Bronchial epithelial cell (primary cell): ENCODE measurements around the gene SDSL. TPM values are rescaled to one million over a fixed set of nuclear protein-coding genes. Genes with fewer than 3 reads are reported as not detected.

Experiments
- DNase-seq: peaks from one replicate; pipeline ENCODE4 v3.0.0-alpha.2; 2010; ENCODE audit warnings: low read depth
- FAIRE-seq: peaks from 2 replicates; lab custom pipeline; 2011; peaks lifted over from hg19 to GRCh38; lab: Jason Lieb, UNC
- H3K27me3 ChIP-seq: 2 replicates; pipeline ENCODE4 v1.5.1; 2011; ENCODE audit warnings: low read length; ENCODE audit not compliant: control insufficient read depth, insufficient read depth
- H3K36me3 ChIP-seq: 2 replicates; pipeline ENCODE4 v1.5.1; 2011; ENCODE audit warnings: low read length; ENCODE audit not compliant: control insufficient read depth, insufficient read depth
- H3K4me3 ChIP-seq: 2 replicates; pipeline ENCODE4 v1.5.1; 2011; ENCODE audit warnings: mild to moderate bottlenecking, low read depth, low read length, control low read depth
- CTCF ChIP-seq: IDR thresholded peaks from 2 replicates; pipeline ENCODE4 v1.5.1; 2011; ENCODE audit warnings: mild to moderate bottlenecking, moderate library complexity, low read length, control low read depth, inconsistent platforms; ENCODE audit not compliant: insufficient read depth, severe bottlenecking
- total RNA-seq: library from RNA; depleted of rRNA; stranded (reverse); fragments of >200 nt; gene quantifications from 2 replicates; pipeline ENCODE4 v1.2.1, GENCODE V29; 2014

The SDSL gene
- 4.7 and 21.5 TPM in 2 replicates for total RNA-seq

DNA sequence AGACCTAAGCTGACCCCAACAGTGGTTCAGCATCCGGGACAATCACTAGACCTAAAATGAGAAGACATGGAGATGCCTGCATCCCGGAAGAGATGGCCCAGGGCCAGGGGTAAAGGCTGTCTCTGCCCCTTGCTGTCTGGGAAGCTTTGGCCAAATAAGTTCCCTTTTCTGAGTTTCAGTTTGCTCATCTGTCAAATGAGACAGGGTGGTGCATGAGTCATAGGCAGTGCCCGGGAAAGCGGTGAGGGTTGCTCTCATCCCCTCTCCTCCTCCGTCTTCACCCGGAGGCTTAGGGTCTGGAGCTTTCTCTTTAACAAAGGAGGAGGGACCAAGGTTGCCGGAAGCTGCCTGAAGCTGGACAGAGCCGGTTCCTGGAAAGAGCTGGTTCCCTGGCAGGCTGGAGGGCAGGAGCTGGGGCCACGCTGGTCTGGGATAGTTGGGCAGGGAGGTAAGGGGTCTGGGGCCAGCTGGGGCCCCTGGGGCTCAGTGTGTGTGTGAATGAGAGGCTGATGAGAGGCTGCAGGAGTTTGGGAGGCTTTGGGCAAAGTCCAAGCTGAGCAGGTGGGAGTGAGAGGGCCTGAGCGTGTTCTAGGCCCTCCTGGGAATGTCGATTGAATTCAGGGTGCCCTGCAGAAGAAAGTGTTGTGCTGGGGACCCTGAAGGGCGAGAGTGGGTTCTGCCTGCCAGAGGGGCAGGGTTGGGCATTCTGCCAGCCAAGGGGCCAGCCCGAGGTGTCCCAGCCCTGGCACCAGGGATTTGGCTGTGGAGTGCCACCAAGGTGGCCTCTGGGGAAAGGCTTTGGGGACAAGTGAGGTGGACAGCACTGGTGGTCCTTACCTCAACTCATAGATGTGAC lies at the start of gene SDSL:
TSS of gene SDSL (plus strand) at position 351 of the 856 bp plus-strand sequence. CDS start 5,603 bp downstream, outside the sequence.
- Histone ChIP-seq H3K4me3 (peak within 1 kb of the TSS; percentile 56), H3K27me3 (no peaks in the 10 kb centered on the region), H3K36me3 (no peaks in the 10 kb centered on the region)
- no peak for TF ChIP-seq CTCF
- DNase-seq (peak; percentile 84), FAIRE-seq (no peak)

GRCh38 chr12:113373440-113373839 lies 48.7 kb upstream of the SDSL start:
- H3K27me3 ChIP-seq = no peaks in the 10 kb centered on the region
- H3K4me3 ChIP-seq = no peak overlapping the region
- DNase-seq (no peak), FAIRE-seq (no peak)
- peaks cover 5% of the 10 kb centered on the region for H3K36me3 ChIP-seq
- no peak for TF ChIP-seq CTCF

- TF ChIP-seq CTCF = no peak
- Histone ChIP-seq H3K36me3 (peaks cover 5% of the 10 kb centered on the region), H3K4me3 (no peak overlapping the region), H3K27me3 (no peaks in the 10 kb centered on the region)
- DNase-seq = no peak
- no peak for FAIRE-seq
These were observed 48.2 kb upstream of the SDSL start for GRCh38 chr12:113373969-113374368.

GRCh38 chr12:113374823-113375428 lies 47.3 kb upstream of the SDSL start:
- Histone ChIP-seq H3K27me3 (no peaks in the 10 kb centered on the region), H3K36me3 (peaks cover 5% of the 10 kb centered on the region), H3K4me3 (no peak overlapping the region)
- DNase-seq (no peak), FAIRE-seq (no peak)
- no peak for TF ChIP-seq CTCF

GRCh38 chr12:113378291-113378690 lies 43.9 kb upstream of the SDSL start:
- peaks cover 6% of the 10 kb centered on the region for H3K36me3 ChIP-seq
- DNase-seq (no peak), FAIRE-seq (no peak)
- H3K4me3 ChIP-seq = no peak overlapping the region
- TF ChIP-seq CTCF = no peak
- no peaks in the 10 kb centered on the region for H3K27me3 ChIP-seq
